Measurements from ENCODE around the gene CDC42BPG. TPM values are rescaled to one million over a fixed set of nuclear protein-coding genes. Genes with fewer than 3 reads are reported as not detected.
A peak's percentile ranks its signal among the peaks of the same experiment; 100 is the strongest.

CDC42BPG gene
- total and polyA plus RNA-seq, 10 of the 15 experiments (the other 5 are each of a cell fraction or from before 2014, with no cell fraction given) = 0.02 to 1.3 (median 0.09) TPM; not detected in 1

GRCh38 chr11:64777449-64778222 is 66.8 kb downstream of the CDC42BPG start (continued):
- TF ChIP-seq PBX3 (IDR thresholded peaks at IDR 0.05; ENCODE audit: insufficient replicate concordance, low read depth, low read length) (no peak), ZBTB33 (IDR thresholded peaks at IDR 0.05) (no peak), BMI1 (IDR thresholded peaks at IDR 0.05; ENCODE audit: borderline replicate concordance) (no peak), USF2 (IDR thresholded peaks at IDR 0.05; ENCODE audit: borderline replicate concordance, low read depth, low read length) (no peak), MTA2 (IDR thresholded peaks at IDR 0.05; ENCODE audit: low read depth) (no peak), CREB1 (IDR thresholded peaks at IDR 0.05; ENCODE audit: low read depth) (no peak), RB1 (IDR thresholded peaks at IDR 0.05; ENCODE audit: borderline replicate concordance) (no peak), RAD51 (IDR thresholded peaks at IDR 0.05) (no peak), BCLAF1 (IDR thresholded peaks at IDR 0.05) (no peak), NRF1 (conservative IDR thresholded peaks at IDR 0.05; ENCODE audit: low read depth, low read length) (peak; percentile 60), NR2C2 (IDR thresholded peaks at IDR 0.05; ENCODE audit: borderline replicate concordance, control insufficient read depth, insufficient read length, low read depth) (no peak), POU2F2 (IDR thresholded peaks at IDR 0.05; ENCODE audit: borderline replicate concordance, low read depth, low read length) (no peak), LARP7 (IDR thresholded peaks at IDR 0.05) (peak; percentile 44; the same call in 1 of the 2 replicates), POLR2AphosphoS2 (IDR thresholded peaks at IDR 0.05; ENCODE audit: low read depth, low read length) (peak; percentile 2; the same call in 1 of the 2 replicates), ZNF274 (IDR thresholded peaks at IDR 0.05; ENCODE audit: insufficient read depth, insufficient read length) (no peak), BHLHE40 (IDR thresholded peaks at IDR 0.05; ENCODE audit: borderline replicate concordance in 1 of 2, low read depth in 2 of 2, low read length in 1 of 2) (peak in 1 of 2 experiments; percentile 44; a peak in 2 of 4 replicates), NBN (IDR thresholded peaks at IDR 0.05) (0 out of 2 replicates have a peak, but pooled peaks have one; percentile 20)
